Inflammatory macrophage (primary cell): ENCODE results near the gene SH3YL1.
A peak's percentile ranks its signal among the peaks of the same experiment; 100 is the strongest.

Experiments used
- DNase-seq, 2 donors: peaks; one replicate each; pipeline ENCODE4 v3.0.0-alpha.2; 2020 to 2022

Gene SH3YL1

GRCh38 chr2:281381-281780, 17.5 kb upstream of the SH3YL1 start:
- no peak for DNase-seq

DNA sequence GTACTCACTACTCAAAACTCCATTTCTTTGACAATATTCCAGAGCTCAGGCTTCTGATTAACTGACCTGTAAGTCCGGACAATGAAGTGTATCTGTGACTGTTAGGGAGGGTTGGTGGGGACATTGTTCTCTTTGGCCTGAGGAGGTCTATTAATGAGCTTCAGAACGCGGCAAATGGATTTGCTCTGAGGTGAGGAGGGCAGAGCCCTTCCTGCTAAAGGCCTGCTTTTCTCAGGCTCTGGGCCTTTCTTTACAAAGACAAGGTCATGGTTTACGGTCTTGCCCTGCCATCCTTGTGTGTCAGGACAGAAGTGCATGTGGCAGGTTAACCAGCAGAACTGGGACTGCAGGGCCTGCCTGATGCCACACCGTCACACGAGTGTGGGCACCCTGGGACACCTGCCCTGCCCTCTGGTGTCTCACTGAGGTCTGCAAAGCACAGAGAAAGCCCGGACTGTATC, 16.8 kb upstream of the SH3YL1 start:
- DNase-seq, result no peak

DNA sequence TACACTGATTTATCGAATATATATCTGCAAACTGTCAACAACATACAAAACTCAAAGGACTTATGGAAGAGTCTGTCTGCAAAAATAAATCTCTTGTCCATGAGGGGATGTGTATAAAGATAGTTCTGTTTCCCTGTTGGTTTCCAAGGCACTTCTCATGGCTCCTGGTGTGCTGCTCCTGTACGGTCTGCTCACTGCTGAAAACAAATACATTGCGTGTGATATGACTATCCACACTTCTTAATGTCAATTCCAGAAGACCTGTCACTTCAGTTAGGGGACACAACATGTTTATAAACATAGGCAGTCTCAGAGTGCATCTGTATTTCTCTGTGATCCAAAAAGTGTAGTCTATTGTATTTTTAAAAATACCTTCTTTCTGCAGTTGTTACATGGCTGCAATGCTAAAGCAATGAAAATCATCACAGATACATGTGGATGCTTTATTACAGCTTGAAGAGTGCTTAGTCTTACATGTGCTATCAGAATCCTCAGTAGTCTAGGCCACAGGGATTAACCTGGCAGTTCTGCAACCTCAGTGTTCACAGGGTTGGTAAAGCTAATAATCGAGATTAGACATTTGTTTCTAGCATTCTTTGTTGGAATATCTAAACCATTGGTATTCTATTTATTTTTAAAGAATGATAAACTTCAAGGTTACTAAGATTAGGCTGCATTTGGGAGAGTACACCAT, 16.3 kb upstream of the SH3YL1 start:
- no peak for DNase-seq

DNA sequence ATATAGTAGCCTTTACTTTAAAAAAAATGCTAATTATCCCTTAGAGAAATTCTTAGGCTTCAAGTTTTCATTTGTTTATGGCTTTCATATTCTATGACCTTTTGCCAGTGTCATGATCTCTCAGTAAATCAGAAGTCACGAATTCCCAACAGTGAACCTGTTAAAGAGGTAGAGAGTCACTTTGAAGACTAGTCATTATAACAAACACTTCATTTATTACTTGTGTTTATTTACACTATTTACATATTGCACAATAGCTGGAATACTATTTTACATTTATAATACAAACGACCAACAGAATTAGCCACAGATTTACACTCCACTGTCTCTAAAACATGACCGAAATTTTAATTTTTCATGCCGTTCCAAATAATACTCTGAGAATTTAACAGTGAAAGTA, 15.5 kb upstream of the SH3YL1 start:
- no peak for DNase-seq

DNA sequence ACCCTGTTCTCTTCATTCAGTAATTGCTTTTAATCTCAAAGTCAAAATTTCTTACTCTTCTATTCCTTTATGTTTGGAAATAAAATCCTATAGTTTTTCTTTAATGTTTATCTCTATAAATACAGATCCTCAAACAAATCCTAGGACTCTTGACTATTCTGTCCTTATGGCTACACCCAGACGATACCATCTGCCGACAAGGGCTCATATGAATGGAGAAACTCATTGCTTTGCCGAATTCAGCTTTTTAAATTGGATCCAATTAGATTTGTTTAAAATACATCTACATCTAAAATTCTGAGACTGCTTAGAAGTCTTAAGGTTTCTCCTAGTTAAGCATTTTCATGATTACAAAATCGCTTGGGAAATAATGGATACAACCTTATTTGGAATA, 15.1 kb upstream of the SH3YL1 start:
- DNase-seq, result no peak

- DNase-seq, result no peak
These were observed 14.6 kb upstream of the SH3YL1 start for GRCh38 chr2:278312-278926.

DNA sequence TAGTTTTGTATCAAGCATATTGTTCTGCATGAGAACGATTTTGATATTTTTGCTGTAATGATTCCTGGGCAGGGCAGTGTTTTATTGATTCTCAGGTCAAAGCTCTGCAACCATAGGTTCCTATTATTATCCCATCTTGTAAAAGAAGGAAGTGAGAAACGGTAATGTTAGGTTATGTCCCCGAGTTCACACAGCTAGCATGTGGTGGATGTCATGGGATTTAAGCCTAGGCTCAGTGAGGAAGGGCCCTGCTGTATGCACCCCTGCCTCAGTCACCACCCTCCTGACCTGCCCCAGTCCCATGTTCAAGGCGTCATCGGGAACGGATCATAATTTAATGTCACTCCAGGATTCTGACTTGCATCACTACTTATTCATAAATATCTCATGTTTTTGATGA, 11.6 kb upstream of the SH3YL1 start:
- peak; percentile 42 to 69 for DNase-seq

GRCh38 chr2:274503-274902, 10.7 kb upstream of the SH3YL1 start:
- DNase-seq, result no peak

GRCh38 chr2:273333-273732, 9.5 kb upstream of the SH3YL1 start:
- DNase-seq, result no peak

GRCh38 chr2:271917-272316, 8.1 kb upstream of the SH3YL1 start:
- no peak for DNase-seq

GRCh38 chr2:270861-271260, 7.0 kb upstream of the SH3YL1 start:
- no peak for DNase-seq

DNA sequence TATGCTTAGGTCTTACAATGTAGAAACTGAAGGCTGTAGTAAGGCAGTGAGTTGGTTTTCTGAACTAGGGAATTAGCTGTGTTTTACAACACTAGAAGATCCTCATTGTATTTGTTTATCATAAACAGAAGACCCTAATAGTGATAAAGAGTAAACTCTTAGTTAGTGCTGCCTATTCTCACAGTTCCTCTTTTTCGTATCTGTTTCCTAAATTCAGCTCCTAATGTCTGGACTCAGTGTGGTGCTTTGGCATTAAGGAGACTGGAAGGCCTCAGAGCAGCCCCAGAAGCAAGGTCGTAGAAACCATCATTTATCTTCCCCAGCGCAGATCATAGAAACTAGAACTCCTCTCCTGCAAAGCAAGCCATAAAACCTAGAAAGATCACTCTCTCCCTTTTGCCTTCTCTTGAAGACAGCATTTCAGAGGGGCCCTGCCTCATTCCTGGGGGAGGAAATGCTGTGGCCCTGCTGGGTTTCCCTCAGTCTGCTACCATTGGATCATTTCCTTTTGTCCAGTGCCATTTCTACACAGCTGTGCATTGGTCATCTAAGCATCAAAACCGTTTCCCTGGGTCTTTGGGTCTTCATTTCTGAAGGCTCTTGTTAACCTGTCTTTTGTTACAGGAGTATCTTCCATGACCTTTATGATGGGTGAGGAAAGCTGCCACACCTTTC, 5.7 kb upstream of the SH3YL1 start:
- DNase-seq, result no peak

GRCh38 chr2:268323-268722, 4.5 kb upstream of the SH3YL1 start:
- DNase-seq, result no peak

DNA sequence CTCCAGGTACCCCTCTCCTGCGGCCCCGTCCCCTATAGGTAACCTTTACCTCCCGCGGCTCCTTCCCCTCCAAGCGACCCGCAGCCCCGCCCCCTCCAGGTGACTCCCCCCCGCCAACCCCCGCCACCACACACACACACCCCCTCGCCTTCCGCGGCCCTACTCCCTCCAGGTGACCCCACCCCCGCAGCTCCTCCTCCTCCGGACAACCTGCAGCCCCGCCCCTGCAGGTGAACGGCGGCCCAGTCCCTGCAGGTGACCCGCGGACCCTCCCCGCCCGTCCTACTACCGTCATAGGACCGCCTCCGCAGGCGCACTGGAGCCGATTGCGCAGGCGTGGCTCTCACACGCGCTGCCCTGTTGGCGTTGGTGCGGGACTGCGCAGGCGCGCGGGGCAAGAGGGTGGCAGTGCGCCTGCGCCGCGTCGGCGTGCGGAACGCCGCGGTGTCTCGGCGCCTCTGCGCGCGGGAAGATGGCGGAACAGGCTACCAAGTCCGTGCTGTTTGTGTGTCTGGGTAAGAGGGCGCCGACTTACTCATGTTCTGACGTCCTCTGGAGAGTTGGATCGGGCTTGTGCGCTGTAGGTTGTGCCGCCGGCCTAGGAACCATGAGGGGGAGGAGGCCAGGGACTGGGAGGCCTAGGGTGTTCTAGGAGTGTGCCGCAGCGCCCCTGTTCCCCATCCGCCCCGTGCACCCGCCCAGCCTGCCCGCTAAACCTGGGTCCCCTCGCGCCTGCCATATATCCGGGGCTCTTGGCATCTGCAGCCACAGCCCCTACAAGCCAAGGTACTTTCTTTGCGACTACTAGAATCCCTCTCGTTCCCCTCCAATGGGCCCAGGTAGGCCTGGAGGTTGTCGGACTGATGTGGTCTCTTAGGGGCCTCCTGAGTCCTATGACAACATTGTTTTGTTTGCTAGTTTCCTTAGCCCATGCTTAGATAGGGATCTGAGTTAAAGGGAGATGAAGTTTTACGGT, 949 bp upstream of the SH3YL1 start, which contains the start of gene ACP1:
ACP1 (plus strand) TSS at position 455 of the 976 bp plus-strand sequence; CDS start at position 473, 18 bp downstream.
- DNase-seq, result peak; percentile 95 to 98

- DNase-seq, result no peak
These were observed 652 bp downstream of the SH3YL1 start for GRCh38 chr2:263022-263738.

- no peak for DNase-seq
These were observed 1.7 kb downstream of the SH3YL1 start for GRCh38 chr2:262117-262516.

DNA sequence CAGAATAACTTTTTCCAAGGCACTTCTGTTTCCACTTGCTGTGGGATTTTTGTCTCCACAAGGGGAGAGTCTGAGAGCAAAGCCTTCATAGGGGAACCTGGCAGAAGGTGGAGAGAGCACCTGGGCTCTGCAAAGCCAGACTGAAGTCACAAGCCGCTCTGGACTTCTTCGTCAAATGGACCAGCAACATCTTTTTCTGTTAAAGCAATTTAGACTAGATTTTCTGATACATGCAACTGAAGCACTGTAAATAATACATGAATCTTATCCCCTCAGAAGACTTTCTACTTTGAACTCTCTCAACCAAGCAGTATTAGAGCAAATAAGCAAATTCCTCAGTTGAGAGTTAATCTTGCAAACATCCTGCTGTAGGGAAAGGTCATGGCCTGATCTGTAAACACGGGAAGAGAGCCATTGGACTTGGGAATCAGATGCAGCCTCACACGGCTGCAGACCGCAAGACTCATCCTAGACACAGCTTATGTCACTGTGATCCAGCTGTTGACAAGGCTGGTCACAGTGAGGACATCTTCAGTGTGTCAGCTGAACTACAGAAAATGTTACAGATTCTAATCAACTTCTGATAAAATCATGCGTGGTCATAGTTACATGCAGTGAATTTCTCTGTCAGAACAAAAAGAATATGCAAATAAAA, 3.2 kb downstream of the SH3YL1 start:
- DNase-seq, result no peak

DNA sequence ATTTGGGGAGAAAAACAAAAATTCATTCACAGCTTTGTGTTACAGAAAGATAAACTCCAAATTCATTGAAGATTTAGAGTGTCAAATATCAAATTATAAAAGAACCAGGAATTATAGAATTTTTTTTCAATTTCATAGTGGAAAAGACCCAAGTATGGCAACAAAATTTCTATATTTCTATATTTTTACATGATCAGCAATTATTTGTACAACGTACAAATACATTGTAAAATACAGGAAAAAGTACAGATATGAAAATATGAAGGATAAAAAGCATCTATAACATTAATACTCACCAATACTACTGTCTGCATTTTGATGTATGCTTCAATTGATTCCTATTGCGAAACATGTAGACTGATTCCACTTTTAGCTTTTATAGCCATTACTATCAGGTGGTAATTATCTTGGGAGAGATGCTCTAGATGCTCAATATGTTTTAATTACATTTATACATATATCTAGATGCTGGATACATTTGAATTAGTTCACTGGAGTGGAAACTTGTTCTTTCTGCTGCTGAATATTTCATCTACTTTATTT, 4.0 kb downstream of the SH3YL1 start:
- DNase-seq, result no peak

DNA sequence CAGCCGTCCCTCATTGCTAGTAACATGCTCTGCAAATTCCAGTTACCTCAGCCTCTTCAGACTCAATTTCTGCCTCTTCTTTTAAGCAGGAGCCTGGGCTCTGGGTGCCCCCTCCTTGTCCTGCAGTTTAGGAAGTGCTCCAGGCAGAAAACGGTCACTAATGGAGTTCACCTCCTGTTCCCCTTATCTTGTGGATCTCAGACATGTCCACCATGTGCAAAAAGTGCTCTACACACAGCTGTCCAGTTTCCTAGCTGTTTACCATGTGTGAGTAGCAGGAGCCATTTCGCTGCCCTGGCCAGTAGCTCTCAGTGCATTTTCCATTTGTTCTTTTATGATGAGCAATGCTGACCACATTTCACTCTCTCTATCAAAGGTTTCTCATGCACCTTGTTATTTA, 4.9 kb downstream of the SH3YL1 start:
- no peak for DNase-seq

DNA sequence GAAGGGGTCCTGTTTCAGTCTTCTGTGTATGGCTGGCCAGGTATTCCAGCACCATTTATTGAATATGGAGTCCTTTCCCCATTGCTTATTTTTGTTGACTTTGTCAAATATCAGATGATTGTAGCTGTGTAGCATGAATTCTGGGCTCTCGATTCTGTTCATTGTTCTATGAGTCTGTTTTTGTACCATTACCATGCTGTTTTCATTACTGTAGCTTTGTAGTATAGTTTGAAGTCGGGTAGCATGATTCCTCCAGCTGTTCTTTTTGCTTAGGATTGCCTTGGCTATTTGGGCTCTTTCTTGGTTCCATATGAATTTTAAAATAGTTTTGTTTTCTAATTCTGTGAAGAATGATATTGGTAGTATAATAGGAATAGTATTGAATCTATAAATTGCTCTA, 6.0 kb downstream of the SH3YL1 start:
- DNase-seq, result no peak

DNA sequence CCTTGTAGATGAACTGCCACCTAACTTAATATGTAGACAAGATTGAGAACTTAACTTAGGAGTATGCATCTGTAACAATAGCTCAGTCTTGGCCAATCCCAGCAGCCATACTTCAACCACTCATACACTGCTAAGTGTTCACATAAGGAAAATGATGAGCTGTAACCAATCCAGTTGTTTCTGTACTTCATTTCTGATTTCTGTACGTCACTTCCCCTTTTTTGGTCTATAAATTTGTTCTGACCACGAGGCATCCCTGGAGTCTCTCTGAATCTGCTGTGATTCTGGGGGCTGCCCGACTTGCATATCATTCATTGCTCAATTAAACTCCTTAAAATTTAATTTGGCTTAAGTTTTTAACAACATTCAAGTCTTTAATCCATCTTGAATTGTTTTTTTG, 6.4 kb downstream of the SH3YL1 start:
- DNase-seq, result no peak
